ENCODE measurements around the gene CBX2. TPM values are rescaled to one million over a fixed set of nuclear protein-coding genes. Genes with fewer than 3 reads are reported as not detected.

CBX2 gene
- polyA plus RNA-seq, 2 of the 4 experiments (the other 2 are of a cell fraction) = 7.4 to 16.4 TPM

- Histone ChIP-seq H3K4me2 (no peak overlapping the region), H3K4me3 (no peak overlapping the region), H3K27ac (no peak overlapping the region), H3K9me3 (no peaks in the 10 kb centered on the region), H3K4me1 (peaks cover 7% of the 10 kb centered on the region; the same call in 2 of the 3 replicates)
- DNase-seq (ENCODE audit: low read depth in 1 of 2, low spot score in 1 of 2) (no peak), FAIRE-seq (no peak), ATAC-seq (no peak)
- ChIA-PET POLR2A (interaction anchor here (1.0 kb wide), 1 partner anchor 11 kb away, joined by 3 read pairs; the partner anchor contains the start of gene CBX8), CTCF (interaction anchor here (0.6 to 4.7 kb wide), 17 partner anchors 23 to 391 kb away, joined by 3 to 32 read pairs (median 5); partner anchors contain the start of gene CBX4)
- TF ChIP-seq NR3C1 (IDR thresholded peaks at IDR 0.05) (no peak), CHD2 (IDR thresholded peaks at IDR 0.05; ENCODE audit: low read length, partially characterized antibody) (no peak), ELK1 (IDR thresholded peaks at IDR 0.05; ENCODE audit: low read depth, low read length) (no peak), CHD4 (IDR thresholded peaks at IDR 0.05; ENCODE audit: borderline replicate concordance) (no peak), POLR2A (IDR thresholded peaks at IDR 0.05; ENCODE audit: low read length) (no peak), FOSL2 (IDR thresholded peaks at IDR 0.05) (no peak), FOSL2 (CRISPR knock-in tag; IDR thresholded peaks at IDR 0.05) (no peak), EHF (CRISPR knock-in tag; IDR thresholded peaks at IDR 0.05) (no peak), HMGXB4 (CRISPR knock-in tag; IDR thresholded peaks at IDR 0.05; ENCODE audit: borderline replicate concordance) (no peak), RAD21 (conservative IDR thresholded peaks at IDR 0.05 in 1 of 2, IDR thresholded peaks at IDR 0.05 in 1 of 2) (no peak), TFCP2L1 (CRISPR knock-in tag; IDR thresholded peaks at IDR 0.05) (no peak), CTCF (IDR thresholded peaks at IDR 0.05) (no peak), MYC (IDR thresholded peaks at IDR 0.05; ENCODE audit: borderline replicate concordance, low read length) (no peak), SMC3 (IDR thresholded peaks at IDR 0.05) (no peak), RARB (CRISPR knock-in tag; IDR thresholded peaks at IDR 0.05) (no peak), EP300 (IDR thresholded peaks at IDR 0.05) (no peak), KDM1A (IDR thresholded peaks at IDR 0.05; ENCODE audit: low read depth) (no peak), MAZ (IDR thresholded peaks at IDR 0.05; ENCODE audit: borderline replicate concordance, low read depth, low read length) (no peak), GATA3 (IDR thresholded peaks at IDR 0.05; ENCODE audit: borderline replicate concordance) (no peak)
- WGBS (ENCODE audit: missing lambda C conversion rate) = 93% methylated on average over 14 of the region's 15 CpGs
These were observed 8.2 kb downstream of the CBX2 start for GRCh38 chr17:79785900-79786810.

GRCh38 chr17:79786930-79787643 lies 9.1 kb downstream of the CBX2 start:
- WGBS (ENCODE audit: missing lambda C conversion rate) = 84% methylated on average over 12 of the region's 12 CpGs
- Histone ChIP-seq H3K4me1 (peaks cover 9% of the 10 kb centered on the region), H3K4me3 (no peak overlapping the region), H3K4me2 (no peak overlapping the region), H3K27ac (0 out of 6 replicates have a peak overlapping the region, but pooled peaks of 1 of the 2 experiments have one; percentile 5), H3K9me3 (no peaks in the 10 kb centered on the region)
- FAIRE-seq (no peak), ATAC-seq (peak in 1 of 2 experiments; percentile 3; a peak in 1 of 6 replicates), DNase-seq (ENCODE audit: low read depth in 1 of 2, low spot score in 1 of 2) (no peak)
- POLR2A ChIA-PET = interaction anchor here (1.0 kb wide), 1 partner anchor 10 kb away, joined by 3 read pairs; the partner anchor contains the start of gene CBX8
- no peak for TF ChIP-seq POLR2AphosphoS2 (conservative IDR thresholded peaks at IDR 0.05; ENCODE audit: low read length)
- TF ChIP-seq TFCP2L1 (CRISPR knock-in tag; IDR thresholded peaks at IDR 0.05) = no peak
- TF ChIP-seq HES2 (IDR thresholded peaks at IDR 0.05) = no peak
- no peak for TF ChIP-seq E2F6 (IDR thresholded peaks at IDR 0.05; ENCODE audit: borderline replicate concordance, low read depth)
- no peak for TF ChIP-seq ZFP36 (IDR thresholded peaks at IDR 0.05; ENCODE audit: borderline replicate concordance, partially characterized antibody)
- CTCF ChIA-PET = interaction anchor here (0.7 to 4.7 kb wide), 18 partner anchors 10 to 392 kb away, joined by 3 to 32 read pairs (median 5); partner anchors contain the start of gene CBX4
